ENCODE data around the gene UBE2L3.

Gene UBE2L3

DNA sequence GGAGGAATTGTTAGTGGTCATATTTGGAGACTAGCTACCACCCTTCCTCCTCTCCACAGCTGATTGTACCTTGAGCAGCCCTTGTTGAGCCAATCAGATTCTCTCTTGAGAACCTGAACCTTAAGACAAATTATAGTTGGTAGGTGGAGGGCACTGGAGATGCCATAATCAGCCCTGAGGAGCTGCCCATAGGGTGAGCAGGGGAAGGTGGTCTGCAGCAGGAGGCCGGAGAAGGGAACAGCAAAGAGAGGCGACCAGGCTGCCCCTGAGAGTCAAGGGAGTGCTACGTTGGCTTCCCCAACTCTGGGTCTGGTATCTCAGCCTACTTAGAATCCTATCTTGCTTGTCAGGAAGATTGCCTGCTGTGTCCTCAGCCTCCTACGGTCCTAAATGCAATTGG, 71.8 kb downstream of the UBE2L3 start:
- Histone ChIP-seq H3K9me2 (ENCODE audit: low read depth, low read length) (no peaks in the 10 kb centered on the region), H4K20me1 (ENCODE audit: insufficient read depth, low read length) (no peaks in the 10 kb centered on the region), H3K4me2 (ENCODE audit: low read length) (no peak overlapping the region), H3F3A (ENCODE audit: insufficient read depth, low read length) (no peaks in the 10 kb centered on the region), H3K27ac (ENCODE audit: low read depth, low read length, poor library complexity, severe bottlenecking) (no peak overlapping the region), H3K9me3 (ENCODE audit: low read length) (no peaks in the 10 kb centered on the region), H3K27me3 (ENCODE audit: insufficient read depth, low read length) (no peaks in the 10 kb centered on the region; the same call in 1 of the 2 replicates), H3K79me2 (ENCODE audit: insufficient read depth, low read length) (peaks cover 4% of the 10 kb centered on the region; the same call in 1 of the 2 replicates), H3K4me1 (ENCODE audit: insufficient read depth, low read length, severe bottlenecking) (peaks cover 24% of the 10 kb centered on the region), H3K9ac (ENCODE audit: low read length) (no peak overlapping the region), H3K36me3 (ENCODE audit: insufficient read depth, low read length) (peaks cover 11% of the 10 kb centered on the region; the same call in 1 of the 2 replicates), H2AFZ (ENCODE audit: low read length) (no peak overlapping the region), H3K4me3 (ENCODE audit: low read depth, low read length, poor library complexity, severe bottlenecking) (no peak overlapping the region)
- TF ChIP-seq, protein P1, sequence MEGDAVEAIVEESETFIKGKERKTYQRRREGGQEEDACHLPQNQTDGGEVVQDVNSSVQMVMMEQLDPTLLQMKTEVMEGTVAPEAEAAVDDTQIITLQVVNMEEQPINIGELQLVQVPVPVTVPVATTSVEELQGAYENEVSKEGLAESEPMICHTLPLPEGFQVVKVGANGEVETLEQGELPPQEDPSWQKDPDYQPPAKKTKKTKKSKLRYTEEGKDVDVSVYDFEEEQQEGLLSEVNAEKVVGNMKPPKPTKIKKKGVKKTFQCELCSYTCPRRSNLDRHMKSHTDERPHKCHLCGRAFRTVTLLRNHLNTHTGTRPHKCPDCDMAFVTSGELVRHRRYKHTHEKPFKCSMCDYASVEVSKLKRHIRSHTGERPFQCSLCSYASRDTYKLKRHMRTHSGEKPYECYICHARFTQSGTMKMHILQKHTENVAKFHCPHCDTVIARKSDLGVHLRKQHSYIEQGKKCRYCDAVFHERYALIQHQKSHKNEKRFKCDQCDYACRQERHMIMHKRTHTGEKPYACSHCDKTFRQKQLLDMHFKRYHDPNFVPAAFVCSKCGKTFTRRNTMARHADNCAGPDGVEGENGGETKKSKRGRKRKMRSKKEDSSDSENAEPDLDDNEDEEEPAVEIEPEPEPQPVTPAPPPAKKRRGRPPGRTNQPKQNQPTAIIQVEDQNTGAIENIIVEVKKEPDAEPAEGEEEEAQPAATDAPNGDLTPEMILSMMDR (IDR thresholded peaks at IDR 0.05; ENCODE audit: low read length): no peak
- TF ChIP-seq EZH2 (IDR thresholded peaks at IDR 0.05; ENCODE audit: borderline replicate concordance, low read length): no peak

DNA sequence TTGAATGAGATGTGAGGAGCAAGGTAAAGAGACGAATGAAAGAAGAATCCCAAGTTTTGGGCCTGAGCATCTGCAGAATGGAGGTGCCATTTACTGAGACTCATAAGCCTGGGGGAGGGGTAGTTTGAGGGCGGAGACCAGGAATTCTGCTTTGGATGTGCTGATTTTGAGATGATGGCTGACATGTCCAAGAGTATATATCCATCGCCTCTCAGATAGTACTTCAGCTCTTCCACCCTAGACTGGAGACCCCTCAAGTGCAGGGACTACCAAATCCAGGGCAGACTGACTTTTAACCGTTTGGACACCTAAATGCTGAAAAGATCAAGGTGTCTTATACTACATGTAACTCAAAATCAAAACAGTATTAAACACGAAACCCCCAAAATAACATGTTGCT, 73.3 kb downstream of the UBE2L3 start:
- TF ChIP-seq, protein P1 (IDR thresholded peaks at IDR 0.05; ENCODE audit: low read length): no peak
- TF ChIP-seq EZH2 (IDR thresholded peaks at IDR 0.05; ENCODE audit: borderline replicate concordance, low read length): no peak
- H3K4me1 ChIP-seq (ENCODE audit: insufficient read depth, low read length, severe bottlenecking): peaks cover 24% of the 10 kb centered on the region
- no peaks in the 10 kb centered on the region for H3K9me2 ChIP-seq (ENCODE audit: low read depth, low read length)
- H3F3A ChIP-seq (ENCODE audit: insufficient read depth, low read length): no peaks in the 10 kb centered on the region
- H3K9ac ChIP-seq (ENCODE audit: low read length): no peak overlapping the region
- H3K27ac ChIP-seq (ENCODE audit: low read depth, low read length, poor library complexity, severe bottlenecking): no peak overlapping the region
- no peaks in the 10 kb centered on the region for H3K9me3 ChIP-seq (ENCODE audit: low read length)
- no peak overlapping the region for H3K4me3 ChIP-seq (ENCODE audit: low read depth, low read length, poor library complexity, severe bottlenecking)
- H3K4me2 ChIP-seq (ENCODE audit: low read length): peak overlapping the region; percentile 80
- no peaks in the 10 kb centered on the region for H4K20me1 ChIP-seq (ENCODE audit: insufficient read depth, low read length)
- no peak overlapping the region for H2AFZ ChIP-seq (ENCODE audit: low read length)
- H3K36me3 ChIP-seq (ENCODE audit: insufficient read depth, low read length): peaks cover 21% of the 10 kb centered on the region
- H3K27me3 ChIP-seq (ENCODE audit: insufficient read depth, low read length): no peaks in the 10 kb centered on the region
- peaks cover 4% of the 10 kb centered on the region; the same call in 1 of the 2 replicates for H3K79me2 ChIP-seq (ENCODE audit: insufficient read depth, low read length)

DNA sequence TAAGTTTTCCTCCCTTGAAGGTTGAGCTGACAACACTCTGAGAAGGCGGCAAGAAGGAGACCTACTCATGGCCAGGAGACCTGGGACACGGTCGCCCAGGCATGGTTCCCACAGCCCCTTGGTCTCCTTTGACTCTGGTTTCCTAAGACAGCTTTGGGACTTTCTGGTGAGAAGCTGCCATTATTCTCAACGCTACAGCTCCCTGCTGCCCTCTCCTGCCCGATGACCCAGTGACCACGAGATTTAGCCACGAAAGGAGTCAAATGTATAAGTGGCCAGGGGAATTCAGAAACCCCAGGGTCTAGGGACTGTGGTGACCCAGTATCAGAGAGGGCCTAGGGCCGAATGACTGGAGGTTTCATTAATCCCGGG, 73.9 kb downstream of the UBE2L3 start:
- no peaks in the 10 kb centered on the region for H3K9me3 ChIP-seq (ENCODE audit: low read length)

More for the DNA sequence above, 73.9 kb downstream of the UBE2L3 start:
- Histone ChIP-seq H3K4me3 (ENCODE audit: low read depth, low read length, poor library complexity, severe bottlenecking) (peak overlapping the region; percentile 80), H3K9ac (ENCODE audit: low read length) (peak overlapping the region; percentile 78), H3K36me3 (ENCODE audit: insufficient read depth, low read length) (peaks cover 25% of the 10 kb centered on the region), H2AFZ (ENCODE audit: low read length) (no peak overlapping the region), H3F3A (ENCODE audit: insufficient read depth, low read length) (no peaks in the 10 kb centered on the region), H3K79me2 (ENCODE audit: insufficient read depth, low read length) (peaks cover 4% of the 10 kb centered on the region; the same call in 1 of the 2 replicates), H4K20me1 (ENCODE audit: insufficient read depth, low read length) (no peaks in the 10 kb centered on the region), H3K4me1 (ENCODE audit: insufficient read depth, low read length, severe bottlenecking) (peaks cover 24% of the 10 kb centered on the region), H3K27ac (ENCODE audit: low read depth, low read length, poor library complexity, severe bottlenecking) (no peak overlapping the region), H3K27me3 (ENCODE audit: insufficient read depth, low read length) (no peaks in the 10 kb centered on the region), H3K4me2 (ENCODE audit: low read length) (peak overlapping the region; percentile 80), H3K9me2 (ENCODE audit: low read depth, low read length) (no peaks in the 10 kb centered on the region)
- no peak for TF ChIP-seq EZH2 (IDR thresholded peaks at IDR 0.05; ENCODE audit: borderline replicate concordance, low read length)

Measured in OCI-LY1 (cell line).